Inflammatory macrophage (primary cell): Measurements from ENCODE around the gene ZNF746.

Source experiments
- DNase-seq, 2 donors: peaks; one replicate each; pipeline ENCODE4 v3.0.0-alpha.2; 2020 to 2022

Gene ZNF746

GRCh38 chr7:149422914-149423301 lies 74.7 kb downstream of the ZNF746 start:
- no peak for DNase-seq
